Sciatic nerve (tissue), 2 donors: ENCODE data around the gene ABCC4. TPM values are rescaled to one million over a fixed set of nuclear protein-coding genes. Genes with fewer than 3 reads are reported as not detected.

ENCODE experiments used
- ATAC-seq: fragments of 200-7000 bp; cut with Tn5 transposase; one replicate; pipeline ENCODE4 v1.9.1; 2020; ENCODE audit warnings: mild to moderate bottlenecking, moderate library complexity
- DNase-seq: peaks from one replicate; pipeline ENCODE4 v3.0.0-alpha.2; 2020; ENCODE audit warnings: low spot score
- intact Hi-C: fragments of 100-400 bp; cut with DNase I; formaldehyde crosslinking; loops from one replicate; pipeline ENCODE4 v1.14.2; 2022
- total RNA-seq: library from RNA; stranded (reverse); fragmentation: NEBNext Ultra II Directional; extraction: Animal tissue kit (Norgen Biotek cat#: 25700); gene quantifications from one replicate; pipeline ENCODE4 v1.2.1, GENCODE V29; 2021
- donor health status: DM: no; HTN: no; CAD: no.
- donor health status: DM: no; HTN: no; CAD: no.

The ABCC4 gene
- total RNA-seq, 1 donor from 2014 or later = 12.0 TPM

GRCh38 chr13:95044452-95045205, 256.6 kb downstream of the ABCC4 start:
- DNase-seq (no peak), ATAC-seq (no peak)
- intact Hi-C loops = no loop called here

GRCh38 chr13:95039415-95039814, 261.8 kb downstream of the ABCC4 start:
- intact Hi-C loops = no loop called here
- no peak for DNase-seq
- no peak for ATAC-seq

GRCh38 chr13:95038949-95039348, 262.3 kb downstream of the ABCC4 start:
- DNase-seq = no peak
- no peak for ATAC-seq
- intact Hi-C loops = no loop called here

GRCh38 chr13:95035311-95036109, 265.7 kb downstream of the ABCC4 start:
- DNase-seq (no peak), ATAC-seq (no peak)
- intact Hi-C loops = no loop called here

- ATAC-seq (no peak), DNase-seq (no peak)
- intact Hi-C loops = no loop called here
Observed at GRCh38 chr13:95033890-95034289, 267.4 kb downstream of the ABCC4 start.

GRCh38 chr13:95032121-95032520, 269.1 kb downstream of the ABCC4 start:
- intact Hi-C loops = no loop called here
- DNase-seq (no peak), ATAC-seq (no peak)

- ATAC-seq = no peak
- intact Hi-C loops = no loop called here
- DNase-seq = no peak
Observed at GRCh38 chr13:95030821-95031343, 270.4 kb downstream of the ABCC4 start.

- intact Hi-C loops = no loop called here
- ATAC-seq (no peak), DNase-seq (no peak)
Observed at GRCh38 chr13:95027638-95028037, 273.6 kb downstream of the ABCC4 start.

GRCh38 chr13:95025116-95025515, 276.1 kb downstream of the ABCC4 start:
- ATAC-seq = no peak
- DNase-seq = no peak
- intact Hi-C loops = no loop called here

GRCh38 chr13:95023405-95023804, 277.8 kb downstream of the ABCC4 start:
- intact Hi-C loops = no loop called here
- no peak for ATAC-seq

GRCh38 chr13:95020298-95020987, 280.8 kb downstream of the ABCC4 start:
- ATAC-seq (no peak), DNase-seq (no peak)
- intact Hi-C loops = no loop called here

More at GRCh38 chr13:95023405-95023804, 277.8 kb downstream of the ABCC4 start:
- no peak for DNase-seq

- intact Hi-C loops = no loop called here
- DNase-seq = no peak
- ATAC-seq = no peak
Observed at GRCh38 chr13:95019886-95020285, 281.4 kb downstream of the ABCC4 start.

GRCh38 chr13:95007322-95007721, 293.9 kb downstream of the ABCC4 start:
- no peak for DNase-seq
- no peak for ATAC-seq
- intact Hi-C loops = no loop called here

- ATAC-seq = no peak
- intact Hi-C loops = no loop called here
Observed at GRCh38 chr13:95005300-95005699, 296.0 kb downstream of the ABCC4 start.

GRCh38 chr13:95003019-95003813, 298.0 kb downstream of the ABCC4 start:
- intact Hi-C loops = no loop called here
- no peak for DNase-seq
- ATAC-seq = peak; percentile 74

More at GRCh38 chr13:95005300-95005699, 296.0 kb downstream of the ABCC4 start:
- DNase-seq = no peak

GRCh38 chr13:95002126-95002525, 299.1 kb downstream of the ABCC4 start:
- DNase-seq = no peak
- intact Hi-C loops = no loop called here
- no peak for ATAC-seq

GRCh38 chr13:94999871-95000270, 301.4 kb downstream of the ABCC4 start:
- ATAC-seq (no peak), DNase-seq (no peak)
- intact Hi-C loops = no loop called here

GRCh38 chr13:94997126-94997525, 304.1 kb downstream of the ABCC4 start:
- intact Hi-C loops = no loop called here
- DNase-seq (no peak), ATAC-seq (no peak)

- intact Hi-C loops = no loop called here
- no peak for ATAC-seq
- no peak for DNase-seq
Observed at GRCh38 chr13:94996445-94996844, 304.8 kb downstream of the ABCC4 start.
